Measurements from ENCODE around the gene KLHDC4. TPM values are rescaled to one million over a fixed set of nuclear protein-coding genes. Genes with fewer than 3 reads are reported as not detected.

Gene KLHDC4
- total RNA-seq, 6 experiments from 2014 or later: 11.6 to 22.7 (median 14.4) TPM

GRCh38 chr16:87809150-87809902, 43.5 kb upstream of the KLHDC4 start:
- DNase-seq: no peak
- intact Hi-C loops (cut with DNase I): no loop called here
- Histone ChIP-seq H3K36me3 (no peaks in the 10 kb centered on the region), H3K9me3 (no peaks in the 10 kb centered on the region), H3K27ac (no peak overlapping the region), H3K27me3 (no peaks in the 10 kb centered on the region), H3K4me3 (no peak overlapping the region), H3K4me1 (no peaks in the 10 kb centered on the region)
- 29% methylated on average over 6 of the region's 15 CpGs for WGBS (ENCODE audit: insufficient coverage, low coverage, low lambda C conversion rate, missing lambda C conversion rate)
- TF ChIP-seq POLR2A (IDR thresholded peaks at IDR 0.05): no peak
- TF ChIP-seq CTCF (IDR thresholded peaks at IDR 0.05): no peak
- peak in 2 of 4 donors; percentile 25 to 42 for ATAC-seq

GRCh38 chr16:87808108-87808507, 42.3 kb upstream of the KLHDC4 start:
- ATAC-seq: peak in 2 of 4 donors; percentile 29 to 41
- WGBS (ENCODE audit: insufficient coverage, low coverage, low lambda C conversion rate, missing lambda C conversion rate): 96% methylated on average over 4 of the region's 6 CpGs
- no peaks in the 10 kb centered on the region for H3K9me3 ChIP-seq
- TF ChIP-seq CTCF (IDR thresholded peaks at IDR 0.05): no peak
- no peak for TF ChIP-seq POLR2A (IDR thresholded peaks at IDR 0.05)
- no peak overlapping the region for H3K4me3 ChIP-seq
- intact Hi-C loops (cut with DNase I): no loop called here
- H3K4me1 ChIP-seq: no peaks in the 10 kb centered on the region
- no peak overlapping the region for H3K27ac ChIP-seq
- no peaks in the 10 kb centered on the region for H3K27me3 ChIP-seq
- no peaks in the 10 kb centered on the region for H3K36me3 ChIP-seq
- DNase-seq: no peak

GRCh38 chr16:87806641-87807546, 41.1 kb upstream of the KLHDC4 start:
- H3K4me3 ChIP-seq: no peak overlapping the region
- no peaks in the 10 kb centered on the region for H3K27me3 ChIP-seq
- H3K9me3 ChIP-seq: no peaks in the 10 kb centered on the region
- intact Hi-C loops (cut with DNase I): no loop called here
- TF ChIP-seq POLR2A (IDR thresholded peaks at IDR 0.05) (no peak), CTCF (IDR thresholded peaks at IDR 0.05) (no peak)
- ATAC-seq (peak in 3 of 4 donors; percentile 12 to 69 (median 48)), DNase-seq (no peak)
- H3K27ac ChIP-seq: no peak overlapping the region
- H3K4me1 ChIP-seq: no peaks in the 10 kb centered on the region
- WGBS (ENCODE audit: insufficient coverage, low coverage, low lambda C conversion rate, missing lambda C conversion rate): 23% methylated on average over 8 of the region's 25 CpGs
- H3K36me3 ChIP-seq: no peaks in the 10 kb centered on the region

- H3K27me3 ChIP-seq: no peaks in the 10 kb centered on the region
- no peak for TF ChIP-seq POLR2A (IDR thresholded peaks at IDR 0.05)
- ATAC-seq: no peak
- no peaks in the 10 kb centered on the region for H3K4me1 ChIP-seq
- no peak for DNase-seq
- 60% methylated on average over 1 of the region's 16 CpGs for WGBS (ENCODE audit: insufficient coverage, low coverage, low lambda C conversion rate, missing lambda C conversion rate)
- no peak overlapping the region for H3K4me3 ChIP-seq
- H3K36me3 ChIP-seq: no peaks in the 10 kb centered on the region
- H3K9me3 ChIP-seq: no peaks in the 10 kb centered on the region
- H3K27ac ChIP-seq: no peak overlapping the region
- intact Hi-C loops (cut with DNase I): no loop called here
Observed at GRCh38 chr16:87806261-87806640, 40.5 kb upstream of the KLHDC4 start.

- Histone ChIP-seq H3K27ac (no peak overlapping the region), H3K4me1 (peaks cover 0 to 3% (median 0%) of the 10 kb centered on the region in 4 donors), H3K9me3 (no peaks in the 10 kb centered on the region), H3K27me3 (no peaks in the 10 kb centered on the region), H3K4me3 (no peak overlapping the region), H3K36me3 (no peaks in the 10 kb centered on the region)
- DNase-seq (no peak), ATAC-seq (no peak)
- TF ChIP-seq POLR2A (IDR thresholded peaks at IDR 0.05): no peak
- no peak for TF ChIP-seq CTCF (IDR thresholded peaks at IDR 0.05)
- intact Hi-C loops (cut with DNase I): no loop called here
- WGBS (ENCODE audit: insufficient coverage, low coverage, low lambda C conversion rate, missing lambda C conversion rate): 100% methylated on average over 2 of the region's 5 CpGs
Observed at GRCh38 chr16:87803385-87803784, 37.6 kb upstream of the KLHDC4 start.
